Pons (tissue), 1 donor: ENCODE data around the gene GOLGA6D.
"Not testable (repeated sequence)": the region's sequence is repeated elsewhere in the genome, so short reads cannot be mapped to it uniquely, and the experiment has no call there.

Experiments
- DNase-seq: peaks from one replicate; pipeline ENCODE4 v3.0.0-alpha.2; 2016; ENCODE audit warnings: low spot score

GOLGA6D gene

GRCh38 chr15:75332093-75332492, 49.5 kb downstream of the GOLGA6D start:
- DNase-seq = not testable (repeated sequence)

DNA sequence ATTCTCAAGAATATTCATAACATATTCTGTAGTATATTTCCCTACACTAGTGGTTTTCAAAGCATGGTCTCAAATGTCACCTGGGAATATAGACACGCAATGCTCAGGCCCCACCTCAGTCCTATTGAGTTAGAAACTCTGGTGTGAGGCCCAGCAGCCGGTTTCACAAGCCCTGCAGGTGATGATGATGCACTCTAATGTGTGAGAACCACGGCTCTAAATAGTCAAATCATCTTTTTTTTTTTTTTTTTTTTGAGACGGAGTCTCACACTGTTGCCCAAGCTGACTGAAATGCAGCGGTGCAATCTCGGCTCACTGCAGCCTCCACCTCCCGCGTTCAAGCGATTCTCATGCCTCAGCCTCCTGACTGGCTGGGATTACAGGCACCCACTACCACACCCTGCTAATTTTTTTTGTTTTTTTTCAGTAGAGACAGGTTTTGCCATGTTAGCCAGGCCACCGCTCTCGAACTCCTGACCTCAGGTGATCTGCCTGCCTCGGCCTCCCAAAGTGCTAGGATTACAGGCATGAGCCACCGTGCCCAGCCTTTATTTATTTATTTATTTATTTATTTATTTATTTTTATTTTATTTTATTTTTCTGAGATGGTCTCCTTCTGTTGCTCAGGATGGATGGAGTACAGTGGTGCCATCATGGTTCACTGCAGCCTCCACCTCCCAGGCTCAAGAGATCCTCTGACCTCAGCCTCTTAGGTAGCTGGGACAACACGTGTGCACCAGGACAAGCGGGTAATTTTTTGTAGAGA, 51.2 kb downstream of the GOLGA6D start:
- not testable (repeated sequence) for DNase-seq

GRCh38 chr15:75335313-75335704, 52.7 kb downstream of the GOLGA6D start:
- DNase-seq = no peak

GRCh38 chr15:75335705-75336355, 53.2 kb downstream of the GOLGA6D start, which contains the start of gene COMMD4:
Gene COMMD4, plus strand, starts transcription at chr15:75336063. Its CDS starts 27 bp downstream, at chr15:75336090.
- DNase-seq = peak; percentile 94

- DNase-seq = no peak
These were observed 56.1 kb downstream of the GOLGA6D start for GRCh38 chr15:75338661-75339240.

GRCh38 chr15:75339531-75340240, 57.1 kb downstream of the GOLGA6D start:
- DNase-seq = no peak

- DNase-seq = no peak
These were observed 59.6 kb downstream of the GOLGA6D start for GRCh38 chr15:75342221-75342620.

GRCh38 chr15:75343953-75344352, 61.3 kb downstream of the GOLGA6D start:
- not testable (repeated sequence) for DNase-seq
